IPS DF 6.9 (cell line): ENCODE results near the gene DLK1.

Experiments used
- DNase-seq: peaks from one replicate; pipeline ENCODE4 v3.0.0-alpha.2; 2013; ENCODE audit warnings: low read depth, low spot score
- H3K27ac ChIP-seq: one replicate; pipeline ENCODE4 v1.5.1; 2013; ENCODE audit warnings: low read length, control low read depth
- H3K27me3 ChIP-seq: 2 replicates; pipeline ENCODE4 v1.6.1; 2013; ENCODE audit warnings: mild to moderate bottlenecking, low read length; ENCODE audit not compliant: control insufficient read depth, insufficient read depth
- H3K36me3 ChIP-seq: 2 replicates; pipeline ENCODE4 v1.6.1; 2013; ENCODE audit warnings: low read length; ENCODE audit not compliant: control insufficient read depth, insufficient read depth
- H3K4me1 ChIP-seq: 2 replicates; pipeline ENCODE4 v1.6.1; 2013; ENCODE audit warnings: low read length; ENCODE audit not compliant: control insufficient read depth, insufficient read depth
- H3K4me3 ChIP-seq: 2 replicates; pipeline ENCODE4 v1.5.1; 2013; ENCODE audit warnings: mild to moderate bottlenecking, low read length
- H3K9me3 ChIP-seq: 2 replicates; pipeline ENCODE4 v1.6.1; 2013; ENCODE audit warnings: low read length, inconsistent platforms; ENCODE audit not compliant: control insufficient read depth, insufficient read depth
- WGBS: extraction: QIAGEN DNeasy Blood & Tissue Kit; methylation state at CpG from one replicate; pipeline ENCODE4 v1.1.7; 2013; ENCODE audit warnings: mixed read lengths, missing lambda C conversion rate; ENCODE audit not compliant: insufficient read length, insufficient coverage; 5-methylcytosine and 5-hydroxymethylcytosine counted together

DLK1 gene

DNA sequence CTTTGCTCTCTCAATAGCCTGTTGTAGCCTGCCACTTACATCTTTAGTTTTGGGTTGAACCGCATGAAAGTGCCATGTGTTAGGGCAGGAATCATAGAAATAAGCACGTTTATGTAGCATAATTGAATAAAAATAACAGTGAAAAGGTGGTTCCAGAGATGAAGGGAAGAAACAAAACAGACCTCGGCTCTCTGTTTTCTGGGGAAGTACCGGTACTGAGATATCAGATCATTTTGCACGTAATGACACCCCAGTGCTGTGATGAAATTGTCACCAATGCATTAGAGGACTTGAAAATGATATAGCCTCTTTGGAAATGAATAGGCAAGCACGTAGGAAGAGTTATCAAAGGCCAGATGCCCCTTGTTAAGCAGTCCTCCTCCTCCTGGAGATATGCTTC, 42.5 kb upstream of the DLK1 start:
- H3K4me1 ChIP-seq = no peaks in the 10 kb centered on the region
- H3K27me3 ChIP-seq = no peaks in the 10 kb centered on the region
- no peak overlapping the region for H3K27ac ChIP-seq
- no CpG with 5 or more reads among the region's 6 CpGs for WGBS
- H3K4me3 ChIP-seq = no peak overlapping the region
- DNase-seq = no peak
- no peaks in the 10 kb centered on the region for H3K36me3 ChIP-seq
- H3K9me3 ChIP-seq = no peaks in the 10 kb centered on the region

DNA sequence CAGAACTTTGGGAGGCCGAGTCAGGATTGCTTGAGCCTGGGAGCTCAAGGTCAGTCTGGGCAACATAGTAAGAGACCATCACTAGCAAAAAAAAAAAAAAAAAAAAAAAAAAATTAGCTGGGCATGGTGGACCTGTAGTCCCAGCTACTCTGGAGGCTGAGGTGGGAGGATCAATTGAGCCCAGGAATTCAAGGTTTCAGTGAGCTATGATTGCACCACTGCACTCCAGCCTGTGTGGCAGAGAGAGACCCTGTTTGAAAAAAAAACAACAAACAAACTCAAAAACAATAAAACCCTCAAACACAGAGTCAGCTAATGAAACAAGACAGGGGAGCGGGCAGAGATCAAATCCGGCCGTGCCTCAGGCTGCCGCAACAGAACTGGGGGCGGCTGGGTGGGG, 41.7 kb upstream of the DLK1 start:
- H3K4me1 ChIP-seq = no peaks in the 10 kb centered on the region
- no peak for DNase-seq
- WGBS = no CpG with 5 or more reads among the region's 6 CpGs
- H3K9me3 ChIP-seq = no peaks in the 10 kb centered on the region
- H3K27ac ChIP-seq = no peak overlapping the region
- H3K36me3 ChIP-seq = no peaks in the 10 kb centered on the region
- H3K4me3 ChIP-seq = no peak overlapping the region
- H3K27me3 ChIP-seq = no peaks in the 10 kb centered on the region

DNA sequence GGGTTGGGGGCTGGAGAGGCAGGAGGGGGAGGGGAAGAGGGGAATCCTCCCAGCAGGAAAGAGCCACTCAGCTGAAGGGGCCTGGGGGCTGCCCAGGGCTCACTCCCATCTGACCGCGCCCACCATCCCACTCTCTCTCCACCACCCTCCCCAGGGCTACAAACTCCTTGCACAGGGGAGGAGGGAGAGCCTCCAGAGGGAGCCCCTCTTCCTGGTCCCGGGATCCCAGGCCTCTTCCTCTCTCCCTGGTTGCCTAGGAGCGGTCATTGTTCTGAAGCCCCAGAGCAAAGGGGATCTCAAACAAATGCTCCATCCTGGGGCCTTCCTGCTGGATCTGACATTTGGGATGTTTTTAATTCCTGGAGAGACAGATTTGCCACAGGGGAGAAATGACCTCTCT, 39.8 kb upstream of the DLK1 start:
- H3K4me1 ChIP-seq = no peaks in the 10 kb centered on the region
- DNase-seq = no peak
- WGBS = no CpG with 5 or more reads among the region's 4 CpGs
- H3K4me3 ChIP-seq = no peak overlapping the region
- no peaks in the 10 kb centered on the region for H3K27me3 ChIP-seq
- H3K27ac ChIP-seq = no peak overlapping the region
- H3K9me3 ChIP-seq = no peaks in the 10 kb centered on the region
- H3K36me3 ChIP-seq = no peaks in the 10 kb centered on the region

DNA sequence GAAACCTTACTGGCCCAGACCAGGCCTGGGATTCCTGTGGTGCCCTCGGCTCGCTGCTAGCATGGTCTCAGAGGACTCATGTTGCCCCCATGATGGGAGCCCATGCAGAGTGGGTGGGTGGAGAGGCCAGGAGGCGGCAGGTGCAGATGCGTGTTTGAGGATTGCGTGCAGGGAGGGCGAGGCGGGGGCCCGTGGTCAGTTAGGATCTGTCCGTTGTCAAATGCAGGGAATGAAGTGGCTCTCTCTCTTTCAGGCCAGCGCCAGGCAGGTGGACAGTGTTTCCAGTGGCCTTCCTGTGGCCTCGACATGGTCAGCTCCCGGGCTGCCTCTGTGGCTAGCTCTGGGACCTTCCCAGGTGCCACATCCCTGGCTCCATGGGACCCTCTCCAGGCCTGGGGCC, 39.3 kb upstream of the DLK1 start:
- Histone ChIP-seq H3K27ac (no peak overlapping the region), H3K4me1 (no peaks in the 10 kb centered on the region), H3K4me3 (no peak overlapping the region), H3K27me3 (no peaks in the 10 kb centered on the region), H3K9me3 (no peaks in the 10 kb centered on the region), H3K36me3 (no peaks in the 10 kb centered on the region)
- no peak for DNase-seq
- no CpG with 5 or more reads among the region's 12 CpGs for WGBS

DNA sequence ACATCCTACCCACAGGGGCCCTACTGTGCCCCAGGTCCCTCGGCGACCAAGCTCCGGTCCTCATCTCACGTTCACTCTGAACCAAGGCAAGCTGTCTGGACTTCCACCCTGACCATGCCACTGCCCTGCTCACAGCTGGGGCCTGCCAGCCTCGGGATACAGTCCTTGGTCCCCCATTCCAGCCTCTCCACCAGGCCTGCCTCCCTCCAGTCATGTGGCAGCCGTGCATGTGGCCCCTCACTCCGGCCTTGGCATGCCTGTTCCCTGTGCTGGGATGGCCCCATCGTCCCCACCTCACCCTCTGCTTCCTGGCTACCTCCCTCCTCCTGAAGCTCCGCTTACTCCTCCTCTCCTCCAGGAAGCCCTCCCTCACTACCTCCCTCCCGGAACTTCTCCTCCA, 38.6 kb upstream of the DLK1 start:
- Histone ChIP-seq H3K36me3 (no peaks in the 10 kb centered on the region), H3K27ac (no peak overlapping the region), H3K27me3 (no peaks in the 10 kb centered on the region), H3K4me3 (no peak overlapping the region), H3K4me1 (0 out of 2 replicates have a peak, but pooled peaks cover 1% of the 10 kb centered on the region), H3K9me3 (no peaks in the 10 kb centered on the region)
- DNase-seq = no peak
- WGBS = no CpG with 5 or more reads among the region's 10 CpGs

DNA sequence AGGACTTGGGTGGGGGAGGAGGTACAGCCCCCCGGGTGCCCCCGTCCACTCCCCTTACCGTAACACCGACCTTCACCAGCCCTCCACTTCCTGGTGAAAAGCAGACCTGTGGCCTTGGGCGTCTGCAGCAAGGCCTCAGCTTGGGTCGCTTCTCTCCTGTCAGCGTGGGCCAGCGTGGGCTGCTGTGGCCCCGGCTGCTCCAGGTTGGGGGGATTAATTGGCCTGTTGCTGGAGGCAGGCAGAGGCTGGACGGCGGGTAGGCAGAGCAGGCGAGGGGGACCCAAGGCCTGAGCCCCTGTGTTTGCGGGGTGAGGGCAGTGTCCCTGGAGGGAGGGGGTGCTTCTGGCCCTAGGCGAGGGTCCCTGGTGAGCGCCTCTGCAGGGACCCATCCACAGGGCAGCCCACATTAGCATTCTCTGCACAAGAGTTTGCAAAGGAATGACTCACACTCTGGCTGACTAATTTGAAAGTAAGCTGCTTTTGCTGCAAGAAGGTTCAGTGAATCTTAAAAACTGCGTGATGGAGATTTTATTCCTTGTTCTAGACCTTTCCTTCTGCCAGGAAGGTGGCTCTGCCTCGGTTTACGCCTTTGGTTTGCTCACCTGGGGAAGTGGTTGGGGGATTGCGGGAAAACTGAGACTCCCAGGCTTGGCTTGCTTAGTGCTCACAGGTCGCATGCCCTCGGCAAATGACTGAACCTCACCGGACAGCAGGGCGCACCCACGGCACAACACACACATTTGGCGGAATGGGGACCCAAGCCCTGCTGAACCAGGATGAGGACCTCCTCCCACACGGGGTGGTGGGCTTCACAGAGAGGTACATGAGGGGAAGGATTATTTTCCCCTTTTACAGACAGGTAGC, 37.9 kb upstream of the DLK1 start:
- H3K27ac ChIP-seq = no peak overlapping the region
- 0 out of 2 replicates have a peak, but pooled peaks cover 2% of the 10 kb centered on the region for H3K4me1 ChIP-seq
- no CpG with 5 or more reads among the region's 26 CpGs for WGBS
- H3K27me3 ChIP-seq = no peaks in the 10 kb centered on the region
- no peak for DNase-seq
- H3K9me3 ChIP-seq = no peaks in the 10 kb centered on the region
- H3K4me3 ChIP-seq = no peak overlapping the region
- no peaks in the 10 kb centered on the region for H3K36me3 ChIP-seq

DNA sequence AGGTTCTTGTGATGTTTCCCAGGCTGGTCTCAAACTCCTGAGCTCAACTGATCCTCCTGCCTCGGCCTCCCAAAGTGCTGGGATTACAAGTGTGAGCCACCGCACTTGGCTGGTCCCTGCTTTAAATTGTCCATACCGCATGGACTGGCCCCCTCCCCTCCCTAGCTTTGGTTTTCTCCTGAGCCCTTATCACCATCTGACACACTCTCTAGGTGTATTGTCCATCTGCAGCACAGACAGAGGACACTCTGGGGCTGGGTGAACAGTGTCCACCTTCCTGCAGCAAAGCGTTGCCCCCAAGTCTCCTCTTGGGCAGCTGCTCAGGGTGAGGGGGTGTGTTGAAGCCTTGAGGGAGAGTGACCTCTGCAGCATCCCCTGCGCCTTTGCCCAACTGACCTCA, 36.0 kb upstream of the DLK1 start:
- no peak for DNase-seq

DNA sequence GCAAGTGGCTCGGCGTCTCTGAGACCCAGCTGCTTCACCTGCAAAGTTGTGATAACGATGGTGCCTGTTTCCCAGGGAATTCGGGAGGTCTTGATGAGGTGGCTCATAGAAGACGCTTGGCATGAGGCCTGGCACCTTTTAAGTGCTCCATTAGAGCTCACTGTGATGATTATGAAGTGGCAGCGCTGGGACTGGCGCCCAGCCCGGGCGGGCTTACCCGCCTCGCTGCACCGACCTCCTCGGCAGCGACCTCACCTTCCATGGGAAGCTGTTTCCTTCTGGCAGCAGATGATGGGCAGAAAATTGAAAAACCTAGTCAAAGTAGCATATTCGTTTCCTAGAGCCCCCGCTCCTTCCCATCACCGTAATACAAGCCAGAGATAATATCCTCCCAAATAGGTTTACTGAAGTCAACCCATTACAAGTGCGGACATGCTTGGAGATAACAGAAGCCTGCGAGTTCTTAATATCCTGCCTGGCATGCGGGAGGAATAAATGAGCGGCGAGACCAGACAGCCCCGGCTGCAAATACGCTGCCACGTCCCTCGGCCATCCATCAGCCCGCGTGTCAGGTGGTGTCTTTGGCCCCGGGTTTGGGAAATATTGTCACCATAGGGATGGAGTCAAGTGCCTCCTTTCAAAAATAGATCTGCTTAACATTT, 35.2 kb upstream of the DLK1 start:
- Histone ChIP-seq H3K9me3 (no peaks in the 10 kb centered on the region), H3K27me3 (no peaks in the 10 kb centered on the region), H3K4me3 (no peak overlapping the region), H3K4me1 (0 out of 2 replicates have a peak, but pooled peaks cover 2% of the 10 kb centered on the region), H3K27ac (no peak overlapping the region), H3K36me3 (no peaks in the 10 kb centered on the region)
- DNase-seq = no peak
- no CpG with 5 or more reads among the region's 29 CpGs for WGBS

More for the DNA sequence above, 36.0 kb upstream of the DLK1 start:
- no peaks in the 10 kb centered on the region for H3K9me3 ChIP-seq
- H3K4me3 ChIP-seq = no peak overlapping the region
- no CpG with 5 or more reads among the region's 5 CpGs for WGBS
- H3K36me3 ChIP-seq = no peaks in the 10 kb centered on the region
- no peaks in the 10 kb centered on the region for H3K27me3 ChIP-seq
- 0 out of 2 replicates have a peak, but pooled peaks cover 2% of the 10 kb centered on the region for H3K4me1 ChIP-seq
- no peak overlapping the region for H3K27ac ChIP-seq

DNA sequence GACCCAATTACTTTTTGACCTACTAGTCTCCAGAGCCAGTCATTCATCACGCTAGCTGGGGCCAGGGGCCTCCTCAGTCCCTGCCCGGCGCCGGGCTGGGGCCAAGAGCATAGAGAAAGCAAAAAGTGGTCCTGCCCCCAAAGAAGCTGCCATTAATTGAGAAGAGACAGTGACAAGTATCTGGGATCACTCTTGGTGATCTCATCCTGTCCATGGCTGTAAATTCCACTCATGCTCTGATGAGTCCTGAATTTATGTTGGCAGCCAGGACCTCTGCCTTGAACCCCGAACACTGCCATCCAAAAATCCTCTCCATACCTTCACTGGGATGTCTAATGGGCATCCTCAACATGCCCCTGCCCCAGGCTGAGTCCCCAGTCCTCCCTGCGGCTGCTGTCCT, 34.4 kb upstream of the DLK1 start:
- DNase-seq = no peak
- no peaks in the 10 kb centered on the region for H3K9me3 ChIP-seq
- no peaks in the 10 kb centered on the region for H3K36me3 ChIP-seq
- no peak overlapping the region for H3K27ac ChIP-seq
- H3K4me3 ChIP-seq = no peak overlapping the region
- H3K4me1 ChIP-seq = 0 out of 2 replicates have a peak, but pooled peaks cover 2% of the 10 kb centered on the region
- WGBS = no CpG with 5 or more reads among the region's 6 CpGs
- no peaks in the 10 kb centered on the region for H3K27me3 ChIP-seq

DNA sequence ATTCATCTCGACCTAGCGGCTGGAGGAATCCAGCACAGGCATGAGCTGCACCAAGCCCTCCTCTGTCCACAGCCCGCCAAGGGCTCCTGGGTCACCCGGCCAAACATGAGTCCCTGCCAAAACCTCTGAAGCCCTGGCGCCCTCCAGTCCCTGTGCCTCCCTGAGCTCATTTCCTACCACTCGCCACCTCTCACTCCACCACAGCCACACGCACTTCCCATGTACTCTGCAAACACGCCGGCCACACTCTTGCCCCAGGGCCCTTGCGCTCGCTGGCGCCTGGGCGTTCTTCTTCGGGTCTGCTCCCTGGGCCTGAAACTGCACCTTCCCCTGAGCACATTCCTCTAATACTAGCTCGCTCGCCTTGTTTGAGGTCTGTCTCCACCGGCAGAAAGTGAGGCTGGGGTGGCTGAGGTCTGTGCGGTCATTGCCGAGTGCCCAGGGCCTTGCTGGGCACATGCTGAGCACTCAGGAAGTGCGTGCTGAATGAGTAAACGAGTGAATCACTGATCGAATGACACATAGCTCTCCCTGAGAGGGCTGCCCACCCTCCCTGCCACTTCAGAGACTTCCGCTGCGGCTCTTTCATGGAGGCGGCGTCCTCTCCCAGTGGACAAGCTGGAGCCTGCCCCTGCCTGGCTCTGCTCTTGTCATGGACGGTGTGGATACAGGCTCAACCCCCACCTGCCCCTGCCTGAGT, 33.7 kb upstream of the DLK1 start:
- Histone ChIP-seq H3K4me1 (0 out of 2 replicates have a peak, but pooled peaks cover 2% of the 10 kb centered on the region), H3K4me3 (no peak overlapping the region), H3K9me3 (no peaks in the 10 kb centered on the region), H3K27ac (no peak overlapping the region), H3K27me3 (no peaks in the 10 kb centered on the region), H3K36me3 (no peaks in the 10 kb centered on the region)
- no peak for DNase-seq
- WGBS = no CpG with 5 or more reads among the region's 27 CpGs
